K562 (cell line): ENCODE data around the gene UCHL5. TPM values are rescaled to one million over a fixed set of nuclear protein-coding genes. Genes with fewer than 3 reads are reported as not detected.

Source experiments
- EHMT2 ChIP-seq: fragments of 450-650 bp; IDR thresholded peaks from 2 replicates; pipeline ENCODE4 v1.6.1; 2018; ENCODE audit warnings: antibody characterized with exemption
- FOXK2 ChIP-seq, 2 experiments: fragments of 450-650 bp; IDR thresholded peaks in 1 of 2; conservative IDR thresholded peaks in 1 of 2; 2 replicates each; pipeline ENCODE4 v1.6.1; 2016; ENCODE audit warnings: low read depth in 2 of 2, mild to moderate bottlenecking in 1 of 2
- HEY1 ChIP-seq: fragments of 250-450 bp; sonication (Bioruptor Pico); IDR thresholded peaks from 2 replicates; pipeline ENCODE4 v1.5.0; 2020; ENCODE audit warnings: mild to moderate bottlenecking, moderate library complexity, borderline replicate concordance
- HNRNPLL ChIP-seq: fragments of 200-400 bp; formaldehyde crosslinking; IDR thresholded peaks from 2 replicates; pipeline ENCODE4 v1.6.1; 2017; ENCODE audit warnings: low read length, low read depth, mild to moderate bottlenecking; ENCODE audit not compliant: poor library complexity, severe bottlenecking
- MAFF ChIP-seq: IDR thresholded peaks from 2 replicates; pipeline ENCODE4 v1.6.1; 2012; ENCODE audit warnings: low read length, improper control_type of control experiment
- MBD2 ChIP-seq: sonication (generic); IDR thresholded peaks from 2 replicates; pipeline ENCODE4 v1.6.1; 2016; ENCODE audit warnings: low read depth, borderline replicate concordance
- PCBP1 ChIP-seq: fragments of 200-400 bp; formaldehyde crosslinking; IDR thresholded peaks from 2 replicates; pipeline ENCODE4 v1.6.1; 2018; ENCODE audit warnings: mild to moderate bottlenecking, low read depth, low read length; ENCODE audit not compliant: poor library complexity, severe bottlenecking
- PHB2 ChIP-seq: fragments of 450-650 bp; IDR thresholded peaks from 2 replicates; pipeline ENCODE4 v1.6.1; 2017; ENCODE audit warnings: low read depth
- PHTF2 ChIP-seq: fragments of 250-450 bp; sonication (Bioruptor Pico); IDR thresholded peaks from 2 replicates; pipeline ENCODE4 v1.5.0; 2021; ENCODE audit warnings: mild to moderate bottlenecking
- RCOR1 ChIP-seq, 2 experiments: IDR thresholded peaks; 2 replicates each; pipeline ENCODE4 v1.6.1; 2012; ENCODE audit warnings: low read depth in 2 of 2, low read length in 2 of 2, borderline replicate concordance in 1 of 2, improper control_type of control experiment in 1 of 2
- SP1 ChIP-seq: sonication (generic); formaldehyde crosslinking; IDR thresholded peaks from 2 replicates; pipeline ENCODE4 v1.8.1; 2022; ENCODE audit warnings: mild to moderate bottlenecking, missing genetic modification reagents
- SRSF7 ChIP-seq: fragments of 200-400 bp; formaldehyde crosslinking; optimal IDR thresholded peaks from 2 replicates; pipeline ENCODE3; 2017; ENCODE audit warnings: mild to moderate bottlenecking, low read depth, low read length
- STAG1 ChIP-seq: sonication (generic); formaldehyde crosslinking; IDR thresholded peaks from 2 replicates; pipeline ENCODE4 v1.5.0; 2020; ENCODE audit warnings: missing genetic modification reagents, borderline replicate concordance
- TAF1 ChIP-seq: IDR thresholded peaks from 2 replicates; pipeline ENCODE4 v1.6.1; 2011; ENCODE audit warnings: mild to moderate bottlenecking, low read length, moderate library complexity; ENCODE audit not compliant: insufficient read depth, control insufficient read depth, severe bottlenecking; ENCODE audit errors: extremely low read depth
- ZBTB8A ChIP-seq: fragments of 450-650 bp; IDR thresholded peaks from 2 replicates; pipeline ENCODE4 v1.6.1; 2018; ENCODE audit warnings: mild to moderate bottlenecking, moderate library complexity; ENCODE audit not compliant: partially characterized antibody
- ZFP36 ChIP-seq: fragments of 150-350 bp; IDR thresholded peaks from 2 replicates; pipeline ENCODE4 v1.6.1; 2018; ENCODE audit warnings: low read length, low read depth; ENCODE audit not compliant: partially characterized antibody
- ZNF174 ChIP-seq: fragments of 250-450 bp; sonication (Bioruptor Pico); IDR thresholded peaks from 2 replicates; pipeline ENCODE4 v1.4.0; 2020; ENCODE audit warnings: mild to moderate bottlenecking
- ZNF175 ChIP-seq: fragments of 200-800 bp; sonication (Bioruptor generic); IDR thresholded peaks from 2 replicates; pipeline ENCODE4 v1.6.1; 2016; ENCODE audit warnings: low read depth, mild to moderate bottlenecking, missing genetic modification characterization, missing compliant biosample characterization
- ZNF316 ChIP-seq: fragments of 450-650 bp; IDR thresholded peaks from 2 replicates; pipeline ENCODE4 v1.6.1; 2016
- ZNF507 ChIP-seq: conservative IDR thresholded peaks from 2 replicates; pipeline ENCODE4 v1.6.1; 2017; ENCODE audit warnings: missing genetic modification characterization, missing compliant biosample characterization
- ZNF830 ChIP-seq: fragments of 250-450 bp; sonication (Bioruptor Pico); IDR thresholded peaks from 2 replicates; pipeline ENCODE4 v1.5.0; 2021; ENCODE audit warnings: mild to moderate bottlenecking
- polyA plus RNA-seq, 8 experiments: library from polyadenylated mRNA; depleted of rRNA in 4 of 8; stranded (reverse) in 5 of 8; unstranded in 3 of 8; fragments of >200 nt; fragmentation: Nextera tagmentation in 2 of 8; fragmentation: Illumina TruSeq in 1 of 8; extraction: Ambion mirVana in 2 of 8; extraction: Trizol in 1 of 8; gene quantifications; 2 replicates each; pipeline versions ENCODE4 v1.2.1 to v1.2.3, GENCODE V29; 2011 to 2014; ENCODE audit warnings: inconsistent platforms in 1 of 8, missing spikeins in 1 of 8
- total RNA-seq, 7 experiments: library from RNA; depleted of rRNA in 6 of 7; stranded (reverse); fragments of >200 nt in 6 of 7; fragmentation: Illumina TruSeq in 2 of 7; extraction: Trizol in 2 of 7; gene quantifications; 2 replicates each; pipeline versions ENCODE4 v1.2.1 to v1.2.3, GENCODE V29; 2011 to 2021; ENCODE audit warnings: low replicate concordance in 1 of 7
- TF ChIP-seq, protein P1 (sequence below): sonication (generic); formaldehyde crosslinking; IDR thresholded peaks from 2 replicates; pipeline ENCODE4 v1.8.0; 2023; ENCODE audit warnings: missing genetic modification reagents, mild to moderate bottlenecking, borderline replicate concordance
- TF ChIP-seq, protein P2 (sequence below): sonication (generic); formaldehyde crosslinking; IDR thresholded peaks from 2 replicates; pipeline ENCODE4 v1.8.0; 2022; ENCODE audit warnings: mild to moderate bottlenecking, missing genetic modification reagents
- TF ChIP-seq, protein P3 (sequence below): fragments of 250-450 bp; sonication (Bioruptor Pico); IDR thresholded peaks from 2 replicates; pipeline ENCODE4 v1.8.0; 2021; ENCODE audit warnings: moderate library complexity, mild to moderate bottlenecking, inconsistent platforms

The UCHL5 gene
- total and polyA plus RNA-seq, 9 of the 15 experiments (the other 6 are each of a cell fraction or from before 2014, with no cell fraction given): 61.0 to 206 (median 122) TPM

DNA sequence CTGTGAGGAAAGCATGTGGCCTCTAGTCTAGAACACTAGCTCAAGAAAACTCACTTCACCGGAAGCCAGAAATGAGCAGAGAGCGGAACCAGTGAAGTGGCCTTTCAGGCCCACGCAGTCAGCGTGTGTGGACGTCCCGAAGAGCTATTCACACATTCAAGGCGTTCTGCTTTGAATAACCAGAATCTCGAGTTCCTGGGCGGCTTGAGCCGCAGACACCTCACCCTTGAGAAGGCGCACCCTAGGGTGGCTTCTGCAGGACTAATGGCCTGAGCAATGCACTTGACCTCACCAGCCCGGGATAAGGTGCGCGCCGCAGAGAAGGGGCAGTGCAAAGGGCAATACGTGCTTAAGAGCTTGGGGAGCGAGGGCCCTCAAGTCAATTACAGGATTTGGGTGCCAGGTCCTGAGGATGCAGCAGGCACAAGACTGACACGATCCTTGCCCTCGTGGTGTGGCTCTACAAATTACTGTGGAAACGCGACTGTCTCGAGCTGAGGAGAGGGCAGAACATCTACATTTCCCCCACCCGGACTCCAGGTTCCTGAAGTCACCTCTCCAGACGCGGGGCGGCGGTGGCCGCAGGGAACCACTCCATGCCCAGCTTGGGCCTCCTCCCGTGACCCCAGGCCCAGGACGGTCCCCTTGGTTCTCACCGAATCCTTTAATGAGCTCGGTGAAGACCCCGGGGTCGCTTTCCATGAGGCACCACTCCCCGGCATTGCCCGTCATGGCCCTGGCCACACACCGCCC lies 455 bp downstream of the UCHL5 start (continued):
- TF ChIP-seq HNRNPLL: peak; percentile 91
- TF ChIP-seq ZNF316: no peak
- peak; percentile 15; the same call in 1 of the 2 replicates for TF ChIP-seq SP1 (CRISPR knock-in tag)
- TF ChIP-seq, protein P1, sequence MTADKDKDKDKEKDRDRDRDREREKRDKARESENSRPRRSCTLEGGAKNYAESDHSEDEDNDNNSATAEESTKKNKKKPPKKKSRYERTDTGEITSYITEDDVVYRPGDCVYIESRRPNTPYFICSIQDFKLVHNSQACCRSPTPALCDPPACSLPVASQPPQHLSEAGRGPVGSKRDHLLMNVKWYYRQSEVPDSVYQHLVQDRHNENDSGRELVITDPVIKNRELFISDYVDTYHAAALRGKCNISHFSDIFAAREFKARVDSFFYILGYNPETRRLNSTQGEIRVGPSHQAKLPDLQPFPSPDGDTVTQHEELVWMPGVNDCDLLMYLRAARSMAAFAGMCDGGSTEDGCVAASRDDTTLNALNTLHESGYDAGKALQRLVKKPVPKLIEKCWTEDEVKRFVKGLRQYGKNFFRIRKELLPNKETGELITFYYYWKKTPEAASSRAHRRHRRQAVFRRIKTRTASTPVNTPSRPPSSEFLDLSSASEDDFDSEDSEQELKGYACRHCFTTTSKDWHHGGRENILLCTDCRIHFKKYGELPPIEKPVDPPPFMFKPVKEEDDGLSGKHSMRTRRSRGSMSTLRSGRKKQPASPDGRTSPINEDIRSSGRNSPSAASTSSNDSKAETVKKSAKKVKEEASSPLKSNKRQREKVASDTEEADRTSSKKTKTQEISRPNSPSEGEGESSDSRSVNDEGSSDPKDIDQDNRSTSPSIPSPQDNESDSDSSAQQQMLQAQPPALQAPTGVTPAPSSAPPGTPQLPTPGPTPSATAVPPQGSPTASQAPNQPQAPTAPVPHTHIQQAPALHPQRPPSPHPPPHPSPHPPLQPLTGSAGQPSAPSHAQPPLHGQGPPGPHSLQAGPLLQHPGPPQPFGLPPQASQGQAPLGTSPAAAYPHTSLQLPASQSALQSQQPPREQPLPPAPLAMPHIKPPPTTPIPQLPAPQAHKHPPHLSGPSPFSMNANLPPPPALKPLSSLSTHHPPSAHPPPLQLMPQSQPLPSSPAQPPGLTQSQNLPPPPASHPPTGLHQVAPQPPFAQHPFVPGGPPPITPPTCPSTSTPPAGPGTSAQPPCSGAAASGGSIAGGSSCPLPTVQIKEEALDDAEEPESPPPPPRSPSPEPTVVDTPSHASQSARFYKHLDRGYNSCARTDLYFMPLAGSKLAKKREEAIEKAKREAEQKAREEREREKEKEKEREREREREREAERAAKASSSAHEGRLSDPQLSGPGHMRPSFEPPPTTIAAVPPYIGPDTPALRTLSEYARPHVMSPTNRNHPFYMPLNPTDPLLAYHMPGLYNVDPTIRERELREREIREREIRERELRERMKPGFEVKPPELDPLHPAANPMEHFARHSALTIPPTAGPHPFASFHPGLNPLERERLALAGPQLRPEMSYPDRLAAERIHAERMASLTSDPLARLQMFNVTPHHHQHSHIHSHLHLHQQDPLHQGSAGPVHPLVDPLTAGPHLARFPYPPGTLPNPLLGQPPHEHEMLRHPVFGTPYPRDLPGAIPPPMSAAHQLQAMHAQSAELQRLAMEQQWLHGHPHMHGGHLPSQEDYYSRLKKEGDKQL: no peak
- no peak for TF ChIP-seq ZNF175
- TF ChIP-seq SRSF7: no peak
- TF ChIP-seq ZNF830 (CRISPR knock-in tag): no peak
- no peak for TF ChIP-seq EHMT2
- no peak; the same call in 1 of the 2 replicates for TF ChIP-seq MBD2
- no peak for TF ChIP-seq RCOR1 (IDR thresholded peaks at IDR 0.05; ENCODE audit: borderline replicate concordance in 1 of 2, low read depth in 2 of 2, low read length in 2 of 2)
- TF ChIP-seq, protein P2, sequence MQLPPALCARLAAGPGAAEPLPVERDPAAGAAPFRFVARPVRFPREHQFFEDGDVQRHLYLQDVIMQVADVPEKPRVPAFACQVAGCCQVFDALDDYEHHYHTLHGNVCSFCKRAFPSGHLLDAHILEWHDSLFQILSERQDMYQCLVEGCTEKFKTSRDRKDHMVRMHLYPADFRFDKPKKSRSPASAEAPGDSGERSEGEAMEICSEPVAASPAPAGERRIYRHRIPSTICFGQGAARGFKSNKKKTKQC (CRISPR knock-in tag): peak; percentile 51
- TF ChIP-seq PHB2: no peak
- TF ChIP-seq MAFF: no peak
- TF ChIP-seq ZNF507: no peak
- TF ChIP-seq PCBP1: no peak
- TF ChIP-seq PHTF2 (CRISPR knock-in tag): 0 out of 2 replicates have a peak, but pooled peaks have one; percentile 32
- no peak for TF ChIP-seq ZBTB8A
- no peak for TF ChIP-seq ZFP36
- TF ChIP-seq, protein P3, sequence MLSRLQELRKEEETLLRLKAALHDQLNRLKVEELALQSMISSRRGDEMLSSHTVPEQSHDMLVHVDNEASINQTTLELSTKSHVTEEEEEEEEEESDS (CRISPR knock-in tag): no peak
- no peak for TF ChIP-seq ZNF174
- peak; percentile 92 for TF ChIP-seq TAF1
- no peak for TF ChIP-seq FOXK2 (conservative IDR thresholded peaks at IDR 0.05 in 1 of 2, IDR thresholded peaks at IDR 0.05 in 1 of 2; ENCODE audit: low read depth in 2 of 2)
- TF ChIP-seq HEY1 (CRISPR knock-in tag): no peak
- no peak; the same call in 1 of the 2 replicates for TF ChIP-seq STAG1
